GM19238 (cell line): Measurements from ENCODE around the gene SREK1IP1.

Source experiments
- DNase-seq: peaks from one replicate; pipeline ENCODE4 v3.0.0; 2011; ENCODE audit warnings: low spot score; ENCODE audit not compliant: insufficient read length

SREK1IP1 gene

GRCh38 chr5:64768358-64769312 lies at the start of gene SREK1IP1, which contains the start of gene CWC27:
Gene SREK1IP1, minus strand, starts transcription at chr5:64768691. Its CDS starts 174 bp downstream, at chr5:64768517.
Gene CWC27, plus strand, starts transcription at chr5:64768930. Its CDS starts 217 bp downstream, at chr5:64769147.
- peak; percentile 54 for DNase-seq

- DNase-seq: no peak
Observed at GRCh38 chr5:64818245-64818644, 49.8 kb upstream of the SREK1IP1 start.

- DNase-seq: peak; percentile 1
Observed at GRCh38 chr5:64814073-64814472, 45.6 kb upstream of the SREK1IP1 start.

- no peak for DNase-seq
Observed at GRCh38 chr5:64811050-64811640, 42.7 kb upstream of the SREK1IP1 start.

GRCh38 chr5:64807520-64807919 lies 39.0 kb upstream of the SREK1IP1 start:
- no peak for DNase-seq

- no peak for DNase-seq
Observed at GRCh38 chr5:64806537-64806936, 38.0 kb upstream of the SREK1IP1 start.

GRCh38 chr5:64800926-64801325 lies 32.4 kb upstream of the SREK1IP1 start:
- DNase-seq: no peak

- DNase-seq: no peak
Observed at GRCh38 chr5:64796301-64796700, 27.8 kb upstream of the SREK1IP1 start.

- DNase-seq: no peak
Observed at GRCh38 chr5:64794053-64794770, 25.7 kb upstream of the SREK1IP1 start.

GRCh38 chr5:64792469-64792868 lies 24.0 kb upstream of the SREK1IP1 start:
- DNase-seq: no peak

- DNase-seq: no peak
Observed at GRCh38 chr5:64790210-64790609, 21.7 kb upstream of the SREK1IP1 start.

GRCh38 chr5:64789457-64789856 lies 21.0 kb upstream of the SREK1IP1 start:
- DNase-seq: no peak

- DNase-seq: no peak
Observed at GRCh38 chr5:64788156-64788555, 19.7 kb upstream of the SREK1IP1 start.

GRCh38 chr5:64786372-64786771 lies 17.9 kb upstream of the SREK1IP1 start:
- no peak for DNase-seq

- DNase-seq: no peak
Observed at GRCh38 chr5:64784451-64785025, 16.0 kb upstream of the SREK1IP1 start.

- DNase-seq: no peak
Observed at GRCh38 chr5:64775291-64775690, 6.8 kb upstream of the SREK1IP1 start.

- DNase-seq: no peak
Observed at GRCh38 chr5:64773533-64773932, 5.0 kb upstream of the SREK1IP1 start.

GRCh38 chr5:64771736-64772135 lies 3.2 kb upstream of the SREK1IP1 start:
- no peak for DNase-seq

- DNase-seq: no peak
Observed at GRCh38 chr5:64769855-64770254, 1.4 kb upstream of the SREK1IP1 start.

GRCh38 chr5:64767959-64768357 lies 533 bp downstream of the SREK1IP1 start:
- DNase-seq: no peak

- no peak for DNase-seq
Observed at GRCh38 chr5:64766941-64767340, 1.6 kb downstream of the SREK1IP1 start.
